COLO668 (cell line): ENCODE results near the gene KCNJ9.
"Not testable (repeated sequence)": the region's sequence is repeated elsewhere in the genome, so short reads cannot be mapped to it uniquely, and the experiment has no call there.

ENCODE experiments used
- DNase-seq: peaks from one replicate; lab custom pipeline; 2025; ENCODE audit not compliant: unreplicated experiment; lab: John Stamatoyannopoulos, UW

KCNJ9 gene

GRCh38 chr1:160081261-160081936 is at the start of gene KCNJ9:
Gene KCNJ9 (plus strand): TSS chr1:160081538. CDS start chr1:160084031, 2,493 bp downstream.
- DNase-seq = no peak

DNA sequence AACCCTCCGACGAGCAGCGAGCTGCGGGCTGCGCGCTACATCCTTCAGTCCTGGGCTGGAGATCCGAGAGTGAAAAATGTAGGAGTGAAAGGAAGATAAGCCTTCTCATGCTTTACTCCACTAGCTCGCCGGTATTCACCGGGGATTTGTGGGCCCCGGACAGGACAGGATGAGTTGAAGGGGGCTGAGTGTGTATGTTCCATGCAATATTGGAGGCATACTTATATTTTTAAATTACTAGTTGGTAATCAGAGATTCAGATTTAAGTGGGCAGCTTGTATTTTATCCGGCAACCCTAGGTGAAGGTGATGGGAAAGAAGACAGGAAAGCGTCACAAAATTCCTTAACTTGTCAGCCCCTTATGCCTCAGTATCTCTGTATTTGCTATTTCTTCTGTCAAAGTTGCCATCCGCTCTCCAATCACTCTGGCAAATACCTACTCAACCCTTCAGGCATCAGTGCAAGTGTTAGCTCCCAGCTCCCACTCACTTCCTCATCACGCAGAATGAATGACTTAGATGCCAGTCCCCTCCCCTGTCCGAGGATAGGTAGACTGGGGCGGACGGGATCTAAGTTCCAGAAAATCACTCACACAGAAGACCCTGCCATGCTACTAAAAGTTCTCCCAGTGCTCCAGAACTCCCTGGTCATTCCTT is 49.0 kb upstream of the KCNJ9 start:
- DNase-seq = peak; percentile 20

DNA sequence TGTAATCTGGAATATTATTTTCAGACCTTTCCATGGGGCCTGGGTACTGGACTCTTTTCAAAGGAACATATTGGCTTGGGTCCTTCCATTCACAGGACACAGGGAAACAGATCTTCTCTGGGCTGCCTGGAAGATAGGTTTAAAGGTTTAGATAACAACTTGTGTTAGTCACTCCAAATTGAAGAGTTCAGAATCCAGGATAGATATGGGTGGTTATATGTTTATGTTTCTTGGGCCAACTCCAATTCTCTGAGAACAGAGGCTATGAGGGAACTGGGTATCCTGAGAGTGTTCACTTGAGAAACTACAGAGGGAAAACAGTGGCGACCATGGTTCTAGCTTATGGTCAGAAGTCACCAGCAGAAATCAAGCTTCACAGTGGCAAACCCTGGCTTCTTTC is 40.9 kb upstream of the KCNJ9 start:
- DNase-seq = no peak

DNA sequence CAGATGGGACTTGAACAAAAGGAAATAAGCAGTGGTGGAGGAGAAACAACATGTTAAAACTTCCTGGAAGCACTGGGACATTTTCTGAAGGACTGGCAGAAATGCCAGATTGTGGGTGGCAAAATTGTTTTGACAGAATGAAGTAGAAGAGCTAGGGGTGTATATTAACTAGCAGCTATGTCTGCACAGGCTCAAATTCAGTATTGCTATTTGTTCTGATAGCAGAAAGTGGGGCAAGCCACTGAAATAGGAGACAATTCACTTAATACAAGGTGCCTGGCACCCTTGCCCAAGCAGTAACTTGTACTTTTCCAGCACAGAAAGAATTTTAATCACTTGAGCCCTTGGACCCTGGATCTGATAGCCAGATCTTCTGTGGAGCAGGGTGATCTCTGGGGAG is 37.8 kb upstream of the KCNJ9 start:
- no peak for DNase-seq

GRCh38 chr1:160045653-160046052 is 35.7 kb upstream of the KCNJ9 start:
- DNase-seq = no peak

GRCh38 chr1:160046494-160047110 is 34.7 kb upstream of the KCNJ9 start:
- DNase-seq = peak; percentile 20

- DNase-seq = no peak
Measured at GRCh38 chr1:160047111-160047991, 34.0 kb upstream of the KCNJ9 start.

GRCh38 chr1:160048335-160048734 is 33.0 kb upstream of the KCNJ9 start:
- no peak for DNase-seq

DNA sequence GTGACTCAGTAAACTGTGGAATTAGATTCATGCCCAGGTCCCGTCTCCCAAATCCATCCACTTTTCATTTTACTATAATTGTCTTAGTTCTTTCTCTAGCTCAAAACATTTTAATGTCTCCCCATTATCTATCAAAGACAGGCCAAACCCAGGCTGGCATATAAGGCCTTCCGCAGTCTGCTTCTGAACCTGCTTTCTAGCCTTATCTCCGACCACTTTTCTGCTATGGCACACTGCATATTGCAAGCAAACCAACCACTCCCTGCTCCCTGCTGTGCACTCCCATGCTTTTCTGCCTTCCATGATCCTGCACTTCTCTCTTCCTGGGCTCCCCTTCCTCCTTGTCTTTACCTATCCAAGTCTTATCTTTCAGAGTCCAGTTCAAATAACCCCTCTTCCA is 32.2 kb upstream of the KCNJ9 start:
- no peak for DNase-seq

DNA sequence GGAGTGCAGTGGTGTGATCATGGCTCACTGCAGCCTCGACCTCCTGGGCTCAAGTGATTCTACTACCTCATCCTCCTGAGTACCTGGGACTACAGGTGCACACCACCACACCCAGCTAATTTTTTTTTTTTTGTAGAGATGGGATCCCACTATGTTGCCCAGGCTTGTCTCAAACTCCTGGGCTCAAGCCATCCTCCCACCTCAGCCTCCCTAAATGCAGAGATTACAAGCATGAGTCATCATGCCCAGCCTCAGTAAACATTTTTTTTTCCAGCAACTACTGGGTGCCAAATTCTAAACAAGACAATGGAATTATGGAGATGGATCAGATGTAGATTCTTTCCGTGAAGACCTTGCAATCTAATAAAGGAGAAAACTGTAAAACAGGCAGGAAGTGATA is 31.2 kb upstream of the KCNJ9 start:
- not testable (repeated sequence) for DNase-seq

DNA sequence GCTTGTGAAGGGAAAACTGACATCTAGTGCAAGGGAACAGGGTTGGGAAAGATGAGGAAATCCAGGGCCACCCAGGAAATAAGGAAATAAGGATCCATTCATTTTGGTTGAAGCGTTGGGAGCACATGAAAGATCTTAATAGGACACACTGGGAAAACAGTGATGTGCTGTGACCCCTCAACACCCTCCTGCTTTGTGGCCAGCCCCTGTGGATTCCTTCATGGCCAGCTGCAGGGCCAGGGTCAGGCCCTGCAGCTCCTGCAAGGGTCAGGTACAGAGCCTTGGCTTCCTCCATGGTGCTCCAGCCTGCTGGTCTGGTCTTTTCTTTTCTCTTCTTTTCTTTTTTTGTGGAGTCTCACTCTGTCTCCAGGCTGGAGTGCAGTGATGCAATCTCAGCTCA is 30.7 kb upstream of the KCNJ9 start:
- DNase-seq = no peak

GRCh38 chr1:160052936-160053335 is 28.4 kb upstream of the KCNJ9 start:
- DNase-seq = no peak

DNA sequence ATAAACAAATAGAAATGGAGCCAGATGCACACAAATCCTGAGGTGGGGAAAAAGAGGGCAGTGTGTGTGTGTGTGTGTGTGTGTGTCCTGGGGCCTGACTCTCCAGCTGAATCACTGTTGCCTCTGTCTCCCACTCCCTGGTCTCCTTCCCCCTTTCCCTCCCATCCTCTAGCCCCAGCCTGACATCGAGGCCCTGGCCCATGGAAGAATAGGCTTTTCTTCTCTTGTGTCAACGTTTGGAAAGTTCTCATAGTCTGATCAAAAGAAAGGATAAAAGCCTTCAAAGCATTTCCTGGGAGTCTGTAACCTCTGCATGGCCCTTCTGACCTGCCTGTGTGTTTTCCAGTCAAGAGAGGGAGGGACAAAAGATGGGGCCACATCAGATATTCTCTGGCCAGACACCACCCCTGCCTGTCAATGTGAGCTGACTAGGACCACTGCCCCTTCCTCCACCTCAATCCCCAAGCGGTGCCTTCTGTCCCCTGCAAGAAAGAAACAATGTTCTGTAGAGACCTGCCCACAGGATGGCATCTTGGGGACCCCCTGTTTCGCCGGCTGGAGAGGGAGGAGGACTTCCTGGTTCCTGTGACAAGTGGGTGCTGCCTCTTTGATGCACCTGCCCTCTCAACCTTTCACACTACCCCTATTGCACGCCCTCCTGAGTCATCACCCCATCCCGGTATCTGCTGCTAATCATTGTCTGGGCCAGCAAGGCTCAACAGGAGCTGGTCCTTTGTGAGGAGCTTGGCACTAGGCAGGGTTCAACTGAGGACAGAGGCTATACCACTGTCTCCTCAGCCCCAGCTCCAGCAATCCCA is 27.6 kb upstream of the KCNJ9 start:
- DNase-seq = no peak

DNA sequence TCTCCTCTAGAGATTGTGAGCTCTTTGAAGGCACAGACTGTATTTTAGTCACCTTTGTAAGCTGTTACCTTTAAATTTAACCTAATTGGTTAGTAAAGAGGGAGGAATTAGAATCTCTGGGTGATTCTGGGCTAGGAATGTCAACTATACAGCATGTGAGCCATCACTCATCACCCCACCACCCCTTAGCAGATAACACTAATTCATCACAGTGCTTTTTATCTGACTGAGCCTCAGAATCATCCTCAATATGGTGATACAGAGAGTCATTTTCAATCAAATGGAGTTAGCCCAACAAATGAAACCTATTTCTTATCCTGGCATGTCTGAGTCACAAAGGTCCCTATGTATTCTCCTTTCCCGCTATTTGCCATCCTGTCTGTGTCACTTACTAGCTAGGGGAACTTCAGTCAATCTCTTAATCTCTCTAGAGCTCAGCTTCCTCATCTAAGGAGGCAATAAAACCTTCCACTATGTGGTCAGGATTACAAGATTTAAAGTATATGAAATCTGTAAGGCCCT is 24.6 kb upstream of the KCNJ9 start:
- no peak for DNase-seq

DNA sequence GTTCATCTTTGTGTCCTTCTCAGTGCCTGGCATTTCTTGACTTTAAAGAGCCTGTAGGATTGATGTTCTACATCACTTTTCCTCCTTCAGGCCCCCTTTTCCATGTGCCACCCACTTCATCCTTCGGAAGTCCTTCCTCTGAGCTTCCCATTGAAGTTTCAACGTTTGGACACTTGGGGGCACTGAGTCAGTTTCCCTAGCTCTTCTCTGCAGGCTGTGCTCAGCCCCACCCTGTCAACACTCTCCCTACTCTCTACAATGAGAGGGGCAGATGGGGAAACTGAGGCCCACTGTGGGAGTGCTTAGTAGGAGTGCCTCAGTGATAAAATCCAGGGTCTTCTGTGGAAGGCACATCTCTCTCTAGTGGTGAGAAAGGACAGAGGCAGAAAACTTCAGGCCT is 23.3 kb upstream of the KCNJ9 start:
- DNase-seq = no peak

DNA sequence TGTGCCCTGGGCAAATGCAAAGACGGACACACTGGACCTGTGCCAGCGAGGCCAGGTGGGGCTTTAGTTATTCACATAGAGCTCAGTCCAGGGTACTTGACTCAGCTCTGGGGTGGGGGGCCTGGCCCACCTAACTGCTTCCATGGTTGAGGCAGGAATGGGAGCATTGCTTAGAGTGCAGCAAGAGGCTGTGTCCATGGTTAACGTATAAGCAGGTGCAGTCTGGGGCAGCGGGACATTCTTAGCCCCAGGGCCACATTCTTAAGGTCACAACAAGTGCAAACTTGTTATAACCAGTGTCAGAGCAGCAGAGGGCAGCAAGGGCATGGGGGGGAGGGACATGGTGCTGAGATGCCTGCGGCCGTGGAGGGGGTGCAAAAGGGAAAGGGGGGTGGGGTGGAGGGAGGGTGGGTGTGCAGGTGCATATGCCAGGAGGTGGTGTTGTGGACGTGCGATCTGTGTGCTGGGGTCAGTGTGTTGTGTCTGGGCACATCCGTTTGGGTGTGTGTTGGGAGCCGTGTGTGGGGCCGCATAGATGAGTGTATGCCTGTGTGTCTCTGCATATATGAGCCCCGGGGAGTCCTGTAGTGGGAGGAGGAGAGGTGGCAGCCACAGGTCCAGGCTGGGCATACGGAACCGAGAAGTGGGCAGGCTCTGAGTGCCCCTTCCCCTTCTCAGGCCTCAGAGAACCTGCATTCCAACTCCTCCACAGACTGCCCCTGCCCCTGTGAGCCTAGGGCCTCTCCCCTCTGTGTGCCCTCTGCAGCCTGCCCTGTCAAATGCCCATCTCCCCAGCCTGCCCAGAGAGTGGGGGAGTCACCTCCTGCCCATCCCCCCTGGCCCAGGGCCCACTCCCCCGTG is 19.7 kb upstream of the KCNJ9 start:
- no peak for DNase-seq

GRCh38 chr1:160062230-160062532 is 19.2 kb upstream of the KCNJ9 start:
- DNase-seq = no peak

DNA sequence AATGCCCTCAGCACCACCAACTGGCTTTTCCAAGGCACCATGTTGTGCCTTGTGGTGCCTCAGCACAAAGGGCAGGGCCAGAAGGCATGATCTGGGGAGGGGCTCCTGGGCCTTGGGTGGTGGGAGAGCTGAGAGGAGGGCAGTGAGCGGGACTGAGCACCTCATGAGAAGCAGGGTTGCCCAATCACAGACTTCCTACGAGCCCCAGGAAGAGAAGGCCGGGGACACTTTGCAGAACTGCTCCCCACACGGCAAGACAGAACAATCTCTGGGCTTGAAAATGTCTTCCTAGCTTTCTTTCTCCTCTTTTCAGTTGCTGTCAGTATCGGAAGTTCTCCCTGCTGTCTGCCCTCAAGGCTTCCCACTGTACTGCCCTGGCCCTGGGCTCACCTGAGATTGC is 18.2 kb upstream of the KCNJ9 start:
- DNase-seq = no peak

DNA sequence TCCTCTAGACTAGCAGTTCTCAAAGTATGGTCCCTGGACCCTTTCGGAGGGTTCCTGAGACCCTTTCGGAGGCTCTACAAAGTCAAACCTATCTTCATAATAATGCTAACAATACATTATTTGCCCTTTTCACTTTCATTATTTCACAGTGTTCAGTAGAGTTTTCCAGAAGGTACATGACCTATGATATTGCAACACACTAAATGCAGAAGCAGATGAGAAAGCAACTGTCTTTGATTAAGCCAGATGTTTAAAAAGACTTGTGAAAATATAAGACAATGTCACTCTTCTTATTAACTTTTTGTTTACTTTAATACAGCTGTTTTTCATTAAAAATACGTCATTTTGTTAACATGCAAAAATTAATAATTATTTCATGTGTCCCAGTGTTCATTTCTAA is 17.2 kb upstream of the KCNJ9 start:
- DNase-seq = no peak

DNA sequence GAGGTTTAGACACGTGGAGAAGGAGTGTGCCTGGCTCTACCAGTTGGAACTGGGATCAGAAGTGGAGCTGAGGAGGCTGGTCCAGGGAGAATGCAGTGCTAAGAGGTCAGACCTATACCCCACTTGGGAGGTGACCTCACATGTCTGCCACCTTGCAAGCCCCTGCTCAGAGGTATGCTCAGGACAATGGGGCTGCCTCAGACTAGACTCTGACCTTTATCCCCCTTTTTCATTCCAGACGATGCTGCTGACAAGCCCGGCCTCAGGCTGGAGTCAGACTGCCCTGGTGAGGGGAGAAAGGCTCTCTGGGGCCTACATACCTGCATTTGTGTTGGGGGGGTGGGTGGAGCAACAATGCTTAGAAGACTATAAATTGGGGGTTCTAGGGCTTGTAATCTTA is 16.6 kb upstream of the KCNJ9 start:
- DNase-seq = no peak
